Ascending aorta (tissue), 2 donors: ENCODE results near the gene GLTP. TPM values are rescaled to one million over a fixed set of nuclear protein-coding genes. Genes with fewer than 3 reads are reported as not detected.

Experiments used
- DNase-seq, 2 donors: peaks; one replicate each; pipeline ENCODE4 v3.0.0-alpha.2; 2019; ENCODE audit warnings: low spot score in 2 of 2
- H3K27ac ChIP-seq, 2 donors: fragments of 200-600 bp; sonication (generic); one replicate each; pipeline ENCODE4 v1.5.1; 2016 to 2017; ENCODE audit warnings: mild to moderate bottlenecking in 1 of 2
- H3K27me3 ChIP-seq: fragments of 200-600 bp; sonication (generic); one replicate; pipeline ENCODE4 v1.5.1; 2017
- H3K36me3 ChIP-seq, 2 donors: fragments of 200-600 bp; sonication (generic); one replicate each; pipeline ENCODE4 v1.5.1; 2016
- H3K4me1 ChIP-seq, 2 donors: fragments of 200-600 bp; sonication (generic); one replicate each; pipeline ENCODE4 v1.5.1; 2016 to 2017; ENCODE audit warnings: mild to moderate bottlenecking in 1 of 2
- H3K4me3 ChIP-seq, 2 donors: fragments of 200-600 bp; sonication (generic); one replicate each; pipeline ENCODE4 v1.5.1; 2016 to 2017; ENCODE audit warnings: mild to moderate bottlenecking in 1 of 2
- H3K9me3 ChIP-seq, 2 donors: fragments of 200-600 bp; sonication (generic); one replicate each; pipeline ENCODE4 v1.5.1; 2016
- intact Hi-C: fragments of 100-400 bp; cut with DNase I; formaldehyde crosslinking; loops from one replicate; pipeline ENCODE4 v1.15.1; 2023
- total RNA-seq: library from RNA; depleted of rRNA; stranded (reverse); fragments of >200 nt; gene quantifications from one replicate; pipeline ENCODE4 v1.1.0, GENCODE V29; 2016
- TF ChIP-seq, protein P1 (sequence below), 3 experiments: fragments of 200-600 bp in 2 of 3; fragments of 450-650 bp in 1 of 3; sonication (generic) in 2 of 3; IDR thresholded peaks; one replicate each; pipeline ENCODE4 v1.5.1; 2016 to 2019; ENCODE audit warnings: antibody characterized with exemption in 3 of 3, mild to moderate bottlenecking in 1 of 3, moderate library complexity in 1 of 3

GLTP gene
- total RNA-seq, 1 donor from 2014 or later, result 105 TPM

DNA sequence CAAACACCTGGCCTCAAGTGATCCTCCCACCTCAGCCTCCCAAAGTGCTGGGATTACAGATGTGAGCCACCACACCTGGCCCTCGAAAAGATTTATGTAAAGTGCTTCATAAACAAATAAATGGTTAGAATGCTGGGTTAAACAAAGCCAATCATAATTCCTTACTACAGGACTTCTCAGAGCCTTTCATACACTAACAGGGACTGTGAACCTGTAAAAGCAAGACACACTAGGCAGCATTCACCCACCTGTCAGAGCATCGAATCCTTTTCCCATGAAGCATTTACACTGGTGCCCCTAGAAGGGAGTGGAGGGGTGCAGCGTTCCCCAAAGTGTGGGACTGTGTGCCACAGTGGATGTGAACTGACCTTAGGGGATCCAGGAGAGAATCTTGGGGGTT, 76.7 kb downstream of the GLTP start:
- H3K4me1 ChIP-seq, result no peaks in the 10 kb centered on the region
- no peaks in the 10 kb centered on the region for H3K27me3 ChIP-seq
- H3K4me3 ChIP-seq, result no peak overlapping the region
- intact Hi-C loops, result no loop called here
- DNase-seq, result no peak
- H3K9me3 ChIP-seq, result no peaks in the 10 kb centered on the region
- TF ChIP-seq, protein P1, sequence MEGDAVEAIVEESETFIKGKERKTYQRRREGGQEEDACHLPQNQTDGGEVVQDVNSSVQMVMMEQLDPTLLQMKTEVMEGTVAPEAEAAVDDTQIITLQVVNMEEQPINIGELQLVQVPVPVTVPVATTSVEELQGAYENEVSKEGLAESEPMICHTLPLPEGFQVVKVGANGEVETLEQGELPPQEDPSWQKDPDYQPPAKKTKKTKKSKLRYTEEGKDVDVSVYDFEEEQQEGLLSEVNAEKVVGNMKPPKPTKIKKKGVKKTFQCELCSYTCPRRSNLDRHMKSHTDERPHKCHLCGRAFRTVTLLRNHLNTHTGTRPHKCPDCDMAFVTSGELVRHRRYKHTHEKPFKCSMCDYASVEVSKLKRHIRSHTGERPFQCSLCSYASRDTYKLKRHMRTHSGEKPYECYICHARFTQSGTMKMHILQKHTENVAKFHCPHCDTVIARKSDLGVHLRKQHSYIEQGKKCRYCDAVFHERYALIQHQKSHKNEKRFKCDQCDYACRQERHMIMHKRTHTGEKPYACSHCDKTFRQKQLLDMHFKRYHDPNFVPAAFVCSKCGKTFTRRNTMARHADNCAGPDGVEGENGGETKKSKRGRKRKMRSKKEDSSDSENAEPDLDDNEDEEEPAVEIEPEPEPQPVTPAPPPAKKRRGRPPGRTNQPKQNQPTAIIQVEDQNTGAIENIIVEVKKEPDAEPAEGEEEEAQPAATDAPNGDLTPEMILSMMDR (IDR thresholded peaks at IDR 0.05), result no peak
- no peaks in the 10 kb centered on the region for H3K36me3 ChIP-seq
- H3K27ac ChIP-seq, result no peak overlapping the region

GRCh38 chr12:109802828-109803227, 77.5 kb downstream of the GLTP start:
- no peak for DNase-seq
- H3K27ac ChIP-seq, result no peak overlapping the region
- no peak overlapping the region for H3K4me3 ChIP-seq
- TF ChIP-seq, protein P1 (IDR thresholded peaks at IDR 0.05), result no peak
- no peaks in the 10 kb centered on the region for H3K4me1 ChIP-seq
- H3K36me3 ChIP-seq, result no peaks in the 10 kb centered on the region
- no peaks in the 10 kb centered on the region for H3K27me3 ChIP-seq
- intact Hi-C loops, result no loop called here
- H3K9me3 ChIP-seq, result no peaks in the 10 kb centered on the region

Other genes starting within 250 kb of the GLTP start
- gene FAM222A, start 166.7 kb downstream of the GLTP start, total RNA-seq, result 3.3 TPM
- gene TRPV4, start 47.1 kb downstream of the GLTP start, total RNA-seq, result not detected
- gene TCHP, start 19.7 kb upstream of the GLTP start, total RNA-seq, result 4.2 TPM
- gene GIT2, start 115.8 kb upstream of the GLTP start, total RNA-seq, result 44.9 TPM
- gene ANKRD13A, start 118.9 kb upstream of the GLTP start, total RNA-seq, result 199 TPM
- gene C12orf76, start 168.0 kb upstream of the GLTP start, total RNA-seq, result 0.96 TPM
- gene IFT81, start 243.8 kb upstream of the GLTP start, total RNA-seq, result 12.0 TPM